B cell (primary cell): Measurements from ENCODE around the gene MTERF2.

Source experiments
- CTCF ChIP-seq: fragments of 200-600 bp; IDR thresholded peaks from one replicate; pipeline ENCODE4 v1.8.0; 2022; ENCODE audit warnings: antibody characterized with exemption, mild to moderate bottlenecking
- EZH2 ChIP-seq: IDR thresholded peaks from 2 replicates; pipeline ENCODE4 v1.6.1; 2012; ENCODE audit warnings: borderline replicate concordance, low read depth, mild to moderate bottlenecking, moderate library complexity, low read length; ENCODE audit not compliant: insufficient read depth, poor library complexity, severe bottlenecking

DNA sequence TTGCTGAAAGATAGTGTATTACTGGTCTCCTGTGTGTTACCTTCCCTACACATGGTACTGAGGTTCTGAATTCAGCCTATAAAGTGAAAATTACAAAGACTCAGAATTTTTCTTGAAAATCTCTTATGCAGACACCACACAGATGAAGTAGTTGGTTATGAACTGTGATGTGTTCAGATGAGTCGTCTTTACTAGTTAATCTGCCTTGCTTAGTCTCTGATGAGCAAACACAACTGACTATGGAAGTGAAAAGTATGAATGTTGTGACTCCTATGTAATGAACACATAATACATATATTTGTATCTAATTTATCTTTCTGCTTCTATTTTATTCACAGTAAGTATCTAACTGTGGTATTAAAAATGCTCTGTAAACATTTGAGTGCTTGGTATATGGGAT is 4.7 kb downstream of the MTERF2 start:
- no peak for TF ChIP-seq CTCF
- TF ChIP-seq EZH2, result no peak
